DMS53 treated with DMSO at 0.1 percent for 48 hours (cell line): ENCODE measurements around the gene GCN1.

Experiments used
- DNase-seq: peaks from one replicate; lab custom pipeline; 2025; ENCODE audit not compliant: unreplicated experiment; lab: John Stamatoyannopoulos, UW

Gene GCN1

GRCh38 chr12:120095736-120096135 is 98.8 kb downstream of the GCN1 start:
- DNase-seq: no peak

GRCh38 chr12:120095331-120095730 is 99.2 kb downstream of the GCN1 start:
- no peak for DNase-seq

- DNase-seq: no peak
Observed at GRCh38 chr12:120094485-120094884, 100.0 kb downstream of the GCN1 start.

- DNase-seq: no peak
Observed at GRCh38 chr12:120093592-120094355, 100.7 kb downstream of the GCN1 start.

GRCh38 chr12:120093336-120093591 is 101.3 kb downstream of the GCN1 start:
- no peak for DNase-seq

GRCh38 chr12:120092551-120093335 is 101.8 kb downstream of the GCN1 start:
- DNase-seq: no peak

GRCh38 chr12:120091371-120092090 is 103.0 kb downstream of the GCN1 start:
- no peak for DNase-seq

- no peak for DNase-seq
Observed at GRCh38 chr12:120090626-120091295, 103.8 kb downstream of the GCN1 start.

GRCh38 chr12:120090206-120090605 is 104.3 kb downstream of the GCN1 start:
- no peak for DNase-seq

DNA sequence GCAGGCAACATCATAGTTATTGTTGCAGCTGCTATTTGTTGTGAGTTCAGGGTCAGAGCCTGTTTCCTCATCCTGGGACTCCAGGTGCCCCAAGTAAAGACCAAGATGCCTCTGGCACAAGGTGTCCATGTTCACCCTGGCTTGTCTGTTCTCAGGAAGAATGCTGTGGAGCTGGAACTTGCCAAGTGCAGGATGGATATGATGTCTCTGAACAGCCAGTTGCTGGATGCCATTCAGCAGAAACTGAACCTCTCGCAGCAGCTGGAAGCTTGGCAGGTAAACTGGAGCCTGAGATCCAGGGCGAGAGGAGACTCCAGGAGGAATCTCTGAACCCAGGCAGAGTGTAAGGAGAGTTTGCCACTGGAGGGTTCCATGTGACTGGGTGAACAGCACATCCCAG is 104.7 kb downstream of the GCN1 start:
- no peak for DNase-seq

- no peak for DNase-seq
Observed at GRCh38 chr12:120089105-120089504, 105.4 kb downstream of the GCN1 start.

GRCh38 chr12:120086801-120087621 is 107.5 kb downstream of the GCN1 start:
- peak; percentile 99 for DNase-seq

DNA sequence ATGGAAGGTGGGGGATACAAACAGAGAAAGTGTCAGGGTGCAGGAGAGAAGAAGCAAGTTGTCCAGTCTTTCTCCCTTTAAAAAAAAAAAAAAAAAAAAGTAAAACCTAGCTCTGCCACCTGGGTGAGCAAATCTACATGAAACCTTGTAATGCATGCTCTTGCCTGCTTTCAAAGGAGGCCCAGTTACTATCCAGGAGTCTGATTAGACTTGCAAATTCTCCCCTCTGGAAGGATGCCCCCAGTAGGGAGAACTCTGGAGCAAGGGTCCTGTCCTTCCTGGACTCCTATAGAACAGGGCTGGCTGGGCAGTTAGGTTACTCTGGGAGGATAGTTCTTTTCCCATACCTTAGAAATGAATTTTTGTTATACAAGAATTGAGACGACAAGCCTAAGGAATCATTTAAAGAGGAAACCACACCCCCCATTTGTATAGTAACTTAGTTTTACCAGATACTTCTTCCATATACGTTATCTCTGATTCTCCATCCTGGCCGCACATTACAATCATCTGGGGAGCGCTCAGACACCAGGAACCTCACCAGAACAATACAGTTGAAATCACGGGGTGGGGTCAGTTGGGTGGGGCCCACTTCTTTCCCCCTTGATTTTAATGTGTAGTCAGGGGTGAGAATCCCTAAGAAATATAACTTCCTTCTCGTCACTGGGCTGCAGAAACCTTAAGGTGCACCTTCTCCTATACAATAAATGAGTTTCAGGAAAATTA is 108.4 kb downstream of the GCN1 start:
- peak; percentile 26 for DNase-seq

GRCh38 chr12:120081641-120082040 is 112.9 kb downstream of the GCN1 start:
- no peak for DNase-seq

- DNase-seq: no peak
Observed at GRCh38 chr12:120079411-120080400, 114.8 kb downstream of the GCN1 start.

GRCh38 chr12:120078868-120079267 is 115.6 kb downstream of the GCN1 start:
- no peak for DNase-seq

GRCh38 chr12:120077260-120077659 is 117.3 kb downstream of the GCN1 start:
- no peak for DNase-seq
